ENCODE results near the gene ENOX2. TPM values are rescaled to one million over a fixed set of nuclear protein-coding genes. Genes with fewer than 3 reads are reported as not detected.
A peak's percentile ranks its signal among the peaks of the same experiment; 100 is the strongest.

The ENOX2 gene
- total and polyA plus RNA-seq, 3 donors from 2014 or later: 19.4 to 22.8 (median 20.1) TPM

- no peak overlapping the region for H3K27ac ChIP-seq
- intact Hi-C loops (cut with DNase I; ENCODE audit: low total_unique reads): no loop called here
- WGBS, 2 donors: 55 to 69% methylated on average over 2 of the region's 2 CpGs
- no peaks in the 10 kb centered on the region for H3K9me3 ChIP-seq
- H3K4me1 ChIP-seq: no peaks in the 10 kb centered on the region
- no peak for TF ChIP-seq POLR2A (IDR thresholded peaks at IDR 0.05)
- TF ChIP-seq, protein P1, sequence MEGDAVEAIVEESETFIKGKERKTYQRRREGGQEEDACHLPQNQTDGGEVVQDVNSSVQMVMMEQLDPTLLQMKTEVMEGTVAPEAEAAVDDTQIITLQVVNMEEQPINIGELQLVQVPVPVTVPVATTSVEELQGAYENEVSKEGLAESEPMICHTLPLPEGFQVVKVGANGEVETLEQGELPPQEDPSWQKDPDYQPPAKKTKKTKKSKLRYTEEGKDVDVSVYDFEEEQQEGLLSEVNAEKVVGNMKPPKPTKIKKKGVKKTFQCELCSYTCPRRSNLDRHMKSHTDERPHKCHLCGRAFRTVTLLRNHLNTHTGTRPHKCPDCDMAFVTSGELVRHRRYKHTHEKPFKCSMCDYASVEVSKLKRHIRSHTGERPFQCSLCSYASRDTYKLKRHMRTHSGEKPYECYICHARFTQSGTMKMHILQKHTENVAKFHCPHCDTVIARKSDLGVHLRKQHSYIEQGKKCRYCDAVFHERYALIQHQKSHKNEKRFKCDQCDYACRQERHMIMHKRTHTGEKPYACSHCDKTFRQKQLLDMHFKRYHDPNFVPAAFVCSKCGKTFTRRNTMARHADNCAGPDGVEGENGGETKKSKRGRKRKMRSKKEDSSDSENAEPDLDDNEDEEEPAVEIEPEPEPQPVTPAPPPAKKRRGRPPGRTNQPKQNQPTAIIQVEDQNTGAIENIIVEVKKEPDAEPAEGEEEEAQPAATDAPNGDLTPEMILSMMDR (IDR thresholded peaks at IDR 0.05): no peak
- no peaks in the 10 kb centered on the region for H3K27me3 ChIP-seq
- H3K36me3 ChIP-seq (ENCODE audit: low read depth, missing control alignments): no peaks in the 10 kb centered on the region
- DNase-seq: no peak
- no peak overlapping the region for H3K4me3 ChIP-seq
Measured at GRCh38 chrX:130885508-130885907, 17.5 kb downstream of the ENOX2 start.

GRCh38 chrX:130884627-130885026 is 18.4 kb downstream of the ENOX2 start:
- intact Hi-C loops (cut with DNase I; ENCODE audit: low total_unique reads): no loop called here
- Histone ChIP-seq H3K4me1 (no peaks in the 10 kb centered on the region), H3K27ac (no peak overlapping the region), H3K4me3 (no peak overlapping the region), H3K36me3 (ENCODE audit: low read depth, missing control alignments) (no peaks in the 10 kb centered on the region), H3K9me3 (no peaks in the 10 kb centered on the region), H3K27me3 (no peaks in the 10 kb centered on the region)
- TF ChIP-seq, protein P1 (IDR thresholded peaks at IDR 0.05): no peak
- TF ChIP-seq POLR2A (IDR thresholded peaks at IDR 0.05): no peak
- no peak for DNase-seq

DNA sequence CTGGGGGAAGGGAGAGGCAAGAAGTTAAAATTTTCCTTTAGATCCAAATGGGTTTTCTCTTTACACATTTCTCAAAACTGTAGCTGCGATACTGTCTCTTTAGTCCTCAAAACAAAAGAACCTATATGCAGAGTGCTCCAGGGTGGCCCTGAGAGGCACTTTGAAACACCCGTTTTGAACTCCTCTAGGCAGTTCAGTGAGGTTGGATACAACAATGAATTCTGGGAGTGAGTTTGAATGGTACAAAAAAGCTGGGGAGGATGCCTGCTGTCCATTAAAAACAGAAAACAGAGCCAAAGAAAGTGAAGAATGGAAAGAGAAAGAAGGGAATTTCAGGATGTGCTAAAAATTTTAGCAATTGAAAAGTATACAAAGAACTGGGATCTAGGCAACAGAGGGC is 23.1 kb downstream of the ENOX2 start:
- H3K27me3 ChIP-seq: no peaks in the 10 kb centered on the region
- no peaks in the 10 kb centered on the region for H3K36me3 ChIP-seq (ENCODE audit: low read depth, missing control alignments)
- H3K9me3 ChIP-seq: no peaks in the 10 kb centered on the region
- H3K27ac ChIP-seq: no peak overlapping the region
- 68 to 82% methylated on average over 1 to 2 of the region's 2 CpGs for WGBS, 2 donors
- no peak for DNase-seq
- H3K4me3 ChIP-seq: no peak overlapping the region
- intact Hi-C loops (cut with DNase I; ENCODE audit: low total_unique reads): no loop called here
- TF ChIP-seq, protein P1 (IDR thresholded peaks at IDR 0.05): no peak
- TF ChIP-seq POLR2A (IDR thresholded peaks at IDR 0.05): no peak
- peaks cover 5% of the 10 kb centered on the region for H3K4me1 ChIP-seq

DNA sequence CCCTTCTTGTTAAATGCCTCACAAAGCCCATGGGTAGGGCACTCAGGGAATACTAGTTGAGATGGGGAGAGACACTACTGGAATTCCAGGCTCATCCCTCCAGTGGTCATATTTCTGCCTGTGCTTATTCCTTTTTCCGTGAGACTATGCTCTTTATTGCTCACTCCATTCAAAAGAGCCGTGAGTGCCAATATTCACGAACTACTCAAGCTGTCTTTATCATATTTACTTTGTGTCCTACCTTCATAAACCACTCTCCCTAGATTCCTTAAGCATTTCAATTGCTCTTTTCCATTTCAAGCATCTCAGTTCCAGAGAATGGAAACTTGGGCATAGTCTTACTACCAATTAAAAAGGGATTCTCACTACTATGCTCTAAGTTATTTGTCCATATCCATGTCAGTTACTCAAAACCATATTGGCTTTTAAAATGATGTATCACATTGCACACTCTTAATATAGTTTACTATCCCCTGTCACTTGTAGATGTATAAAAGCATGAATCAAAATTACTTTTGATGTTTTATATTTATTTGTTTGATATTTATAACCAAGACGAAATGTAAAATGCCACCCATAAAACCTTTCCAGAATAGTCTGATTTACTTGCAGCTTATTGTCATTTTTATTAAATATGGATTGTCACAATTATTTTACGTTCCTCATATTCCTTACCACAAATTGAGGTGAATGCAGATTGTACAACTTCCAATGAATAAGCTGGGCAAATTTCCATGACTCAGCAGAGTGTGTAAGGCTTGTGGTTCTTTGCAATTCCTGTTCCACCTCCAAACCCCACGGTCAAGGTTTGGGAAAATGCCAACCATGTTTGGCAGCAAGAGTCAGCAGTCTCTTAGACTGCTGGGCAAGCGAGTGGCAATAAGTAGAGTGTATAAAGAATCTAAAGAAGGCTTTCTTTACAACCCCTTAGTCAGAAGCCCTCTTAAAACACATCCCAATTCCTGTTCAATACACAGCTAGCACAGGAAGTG is 24.4 kb downstream of the ENOX2 start:
- no peak overlapping the region for H3K27ac ChIP-seq
- WGBS, 2 donors: 73 to 84% methylated on average over 7 of the region's 7 CpGs
- H3K4me3 ChIP-seq: no peak overlapping the region
- TF ChIP-seq POLR2A (IDR thresholded peaks at IDR 0.05): no peak
- TF ChIP-seq, protein P1 (IDR thresholded peaks at IDR 0.05): no peak
- no peaks in the 10 kb centered on the region for H3K27me3 ChIP-seq
- DNase-seq: peak; percentile 37
- no peaks in the 10 kb centered on the region for H3K9me3 ChIP-seq
- H3K4me1 ChIP-seq: peaks cover 5% of the 10 kb centered on the region
- intact Hi-C loops (cut with DNase I; ENCODE audit: low total_unique reads): no loop called here
- no peaks in the 10 kb centered on the region for H3K36me3 ChIP-seq (ENCODE audit: low read depth, missing control alignments)

All from testis (tissue), 3 donors.